ENCODE measurements around the gene CELF4.
"Not testable (repeated sequence)": the region's sequence is repeated elsewhere in the genome, so short reads cannot be mapped to it uniquely, and the experiment has no call there.

CELF4 gene

DNA sequence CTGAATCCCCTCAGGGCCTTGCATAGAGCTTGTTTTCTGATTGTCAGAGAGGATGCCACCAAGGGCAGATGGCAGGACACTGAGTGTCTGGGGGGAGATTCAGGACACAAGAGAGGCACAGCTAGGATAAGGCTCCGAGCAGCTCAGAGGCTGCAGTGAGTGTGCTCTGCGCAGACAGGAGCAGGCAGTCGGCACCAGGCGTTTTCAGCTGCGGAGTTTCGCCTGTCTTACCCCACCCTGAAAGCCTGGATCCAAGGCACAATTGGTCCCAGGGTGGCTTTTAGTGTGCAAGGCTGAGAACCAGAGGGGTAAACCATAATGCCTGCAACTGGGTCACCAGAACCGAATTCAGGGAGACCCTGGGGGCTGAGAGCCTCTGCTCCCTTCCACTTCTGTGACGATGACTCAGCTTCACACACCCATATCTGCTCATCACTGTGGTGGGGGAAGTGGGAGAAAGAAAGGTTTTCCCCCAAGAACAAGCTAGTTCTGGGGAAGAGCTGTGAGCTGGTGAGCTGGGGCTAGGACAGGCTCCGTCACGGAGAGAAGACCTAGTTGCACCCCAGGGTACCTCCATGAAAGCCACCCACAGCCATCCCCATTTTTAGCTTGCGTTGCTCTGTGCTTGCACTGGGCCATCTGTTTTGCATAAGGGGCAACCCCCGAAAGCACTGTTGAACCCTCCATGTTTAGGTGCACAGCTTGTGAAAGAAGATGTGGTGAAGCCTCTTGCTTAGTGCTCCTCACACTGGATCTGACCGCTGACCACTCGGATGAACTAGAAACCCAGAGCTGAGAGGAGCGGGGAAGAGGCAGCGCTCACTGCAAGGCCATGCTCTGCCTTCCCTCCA is 173.7 kb downstream of the CELF4 start:
- no peak for DNase-seq (ENCODE audit: low spot score)

DNA sequence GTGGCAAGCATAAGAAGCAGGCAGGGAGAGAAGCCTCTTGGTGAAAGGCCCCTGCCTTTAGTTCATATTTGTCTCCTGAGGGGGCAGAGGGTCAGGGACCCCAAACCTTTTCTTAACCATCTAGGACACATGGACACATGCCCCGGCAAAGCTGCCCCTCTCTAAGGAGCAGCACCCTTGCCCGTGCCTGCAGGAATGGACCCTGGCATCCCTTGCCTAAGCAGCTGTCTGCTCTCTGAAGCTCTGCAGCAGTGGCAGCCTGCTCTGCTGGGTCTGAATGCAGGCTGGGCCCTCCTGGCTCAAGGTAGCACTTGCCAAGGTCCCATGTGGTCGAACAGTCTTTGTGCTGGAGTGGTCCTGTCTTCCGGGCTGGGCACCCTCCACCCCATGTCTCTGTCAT is 174.4 kb downstream of the CELF4 start:
- DNase-seq (ENCODE audit: low spot score) = no peak

DNA sequence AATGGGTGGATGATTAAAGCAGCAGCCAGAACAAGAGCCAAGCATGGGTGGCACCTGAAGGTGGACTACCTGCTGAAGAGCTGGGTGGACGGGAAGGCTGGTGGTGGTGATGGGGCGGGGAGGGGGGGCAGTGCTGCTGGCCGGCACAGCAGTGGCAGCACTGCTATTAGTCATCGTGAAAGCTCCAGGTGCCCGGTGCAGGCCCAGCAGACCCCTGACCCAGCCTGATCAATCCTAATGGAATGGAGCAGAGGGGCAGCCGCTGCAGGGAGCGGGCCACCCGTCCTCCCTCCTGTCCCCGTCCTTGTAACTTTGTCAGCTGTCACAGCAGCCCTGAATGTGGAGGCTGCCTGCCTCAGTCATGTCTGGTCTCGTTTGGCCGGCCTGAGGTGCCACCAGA is 174.9 kb downstream of the CELF4 start:
- no peak for DNase-seq (ENCODE audit: low spot score)

DNA sequence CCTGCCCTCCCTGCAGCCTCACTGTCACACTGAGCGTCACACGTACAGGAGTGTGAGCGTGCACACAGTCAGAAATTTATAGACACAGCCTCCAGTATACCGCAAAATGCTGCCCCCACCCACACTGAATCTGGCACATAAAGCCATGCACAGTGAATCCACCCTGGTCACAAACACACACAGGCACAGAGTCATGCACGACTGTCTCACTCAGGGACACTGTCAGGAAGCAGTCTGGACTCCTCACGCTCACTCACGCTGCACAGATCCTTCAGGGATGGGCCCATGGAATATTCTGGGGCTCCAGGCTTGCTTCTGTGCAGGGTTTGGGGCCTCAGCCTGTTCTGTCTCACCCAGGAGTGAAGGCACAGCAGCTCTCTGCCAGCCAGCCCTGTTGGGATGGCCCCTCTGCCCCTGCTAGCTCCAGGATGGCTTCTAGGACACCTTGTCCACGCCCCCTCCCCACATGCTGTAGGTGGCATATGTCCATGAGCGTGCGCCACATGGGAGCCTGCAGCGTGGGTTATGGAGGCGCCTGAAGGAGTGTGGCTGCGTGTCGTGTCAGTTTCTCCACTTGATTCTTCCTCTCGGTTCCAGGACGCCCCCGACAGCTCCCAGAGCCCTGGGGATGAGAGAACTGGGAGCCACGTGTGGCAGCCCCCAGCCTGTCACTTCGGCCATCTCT is 175.8 kb downstream of the CELF4 start:
- DNase-seq (ENCODE audit: low spot score) = no peak

DNA sequence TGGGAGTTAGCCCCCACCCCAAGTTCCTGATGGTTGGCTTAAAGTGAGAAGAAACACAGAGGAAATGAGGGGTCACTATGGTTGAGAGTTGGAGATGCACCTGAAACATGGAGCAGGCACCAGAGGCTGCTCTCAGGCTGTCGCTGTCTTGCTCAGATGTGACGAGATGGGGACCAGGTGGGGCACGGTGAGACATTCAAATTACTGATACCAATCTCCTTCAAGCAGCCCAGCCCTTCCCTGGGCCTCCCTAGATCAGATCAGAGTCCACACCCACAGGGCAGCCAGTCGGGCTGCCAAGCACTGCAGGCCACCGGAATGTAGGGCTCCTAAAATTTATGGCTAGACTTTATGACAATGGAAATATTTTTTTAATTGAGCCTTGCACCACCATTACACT is 176.6 kb downstream of the CELF4 start:
- no peak for DNase-seq (ENCODE audit: low spot score)

DNA sequence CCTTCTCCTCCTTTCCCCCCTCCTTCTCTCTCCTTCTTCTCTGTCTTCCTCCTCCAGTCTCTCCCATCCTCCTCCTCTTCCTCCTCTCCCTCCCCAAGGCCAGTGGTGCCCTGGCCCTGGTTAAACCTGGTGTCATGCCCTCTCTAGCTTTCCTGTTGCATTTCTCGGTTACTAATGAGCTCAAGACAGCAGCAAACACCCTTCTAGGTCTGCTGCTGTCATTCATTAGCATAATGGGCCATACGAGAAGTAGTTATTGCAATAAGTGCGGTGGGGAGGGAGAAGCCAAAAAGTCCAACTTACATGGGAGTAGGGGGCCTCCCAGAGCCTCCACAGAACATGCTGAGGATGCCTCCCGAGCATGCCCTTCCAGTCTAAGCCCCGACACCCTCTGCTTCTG is 177.2 kb downstream of the CELF4 start:
- no peak for DNase-seq (ENCODE audit: low spot score)

DNA sequence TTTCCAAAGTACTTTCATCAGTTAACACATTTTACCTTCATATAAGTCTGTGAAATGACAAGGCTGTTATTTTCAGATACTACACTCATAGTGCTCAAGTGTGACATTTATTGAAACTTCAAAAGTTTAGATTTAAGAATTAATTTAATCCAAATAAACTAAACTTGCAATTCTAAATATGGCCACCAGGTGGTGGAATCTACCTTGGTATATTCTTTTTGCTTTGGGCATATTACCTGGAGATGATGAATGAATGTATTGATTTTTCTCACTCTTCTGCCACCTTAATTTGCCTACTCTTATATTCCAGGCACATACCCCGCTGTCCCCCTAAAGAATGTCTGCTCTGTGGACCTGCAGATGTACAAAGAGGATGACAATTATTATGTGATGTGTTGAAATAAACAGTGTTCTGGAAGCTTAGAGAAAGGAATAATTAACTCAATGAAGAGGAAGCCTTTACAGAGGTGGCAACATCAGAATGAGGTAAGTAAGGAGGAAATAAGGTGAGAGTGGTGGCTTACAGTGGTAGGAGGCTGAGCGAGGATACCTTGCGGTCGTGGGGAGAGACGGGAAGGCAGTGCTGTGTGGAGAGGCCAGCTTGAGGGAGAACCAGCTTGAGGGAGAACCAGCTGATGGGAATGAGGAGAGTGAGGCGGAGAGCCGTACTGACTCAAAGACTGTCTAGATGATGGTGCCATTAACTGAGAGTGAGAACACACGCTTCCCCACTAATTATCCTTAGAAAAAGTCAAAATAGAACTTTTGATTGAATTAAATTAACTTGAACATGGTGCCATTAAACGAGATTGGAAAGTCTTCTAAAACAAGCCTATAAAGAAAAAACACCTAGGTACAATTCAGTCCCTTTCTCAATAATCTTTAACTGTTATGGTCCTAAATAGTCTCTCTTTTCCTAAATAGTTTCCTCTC is 179.5 kb downstream of the CELF4 start:
- DNase-seq (ENCODE audit: low spot score) = peak; percentile 50

DNA sequence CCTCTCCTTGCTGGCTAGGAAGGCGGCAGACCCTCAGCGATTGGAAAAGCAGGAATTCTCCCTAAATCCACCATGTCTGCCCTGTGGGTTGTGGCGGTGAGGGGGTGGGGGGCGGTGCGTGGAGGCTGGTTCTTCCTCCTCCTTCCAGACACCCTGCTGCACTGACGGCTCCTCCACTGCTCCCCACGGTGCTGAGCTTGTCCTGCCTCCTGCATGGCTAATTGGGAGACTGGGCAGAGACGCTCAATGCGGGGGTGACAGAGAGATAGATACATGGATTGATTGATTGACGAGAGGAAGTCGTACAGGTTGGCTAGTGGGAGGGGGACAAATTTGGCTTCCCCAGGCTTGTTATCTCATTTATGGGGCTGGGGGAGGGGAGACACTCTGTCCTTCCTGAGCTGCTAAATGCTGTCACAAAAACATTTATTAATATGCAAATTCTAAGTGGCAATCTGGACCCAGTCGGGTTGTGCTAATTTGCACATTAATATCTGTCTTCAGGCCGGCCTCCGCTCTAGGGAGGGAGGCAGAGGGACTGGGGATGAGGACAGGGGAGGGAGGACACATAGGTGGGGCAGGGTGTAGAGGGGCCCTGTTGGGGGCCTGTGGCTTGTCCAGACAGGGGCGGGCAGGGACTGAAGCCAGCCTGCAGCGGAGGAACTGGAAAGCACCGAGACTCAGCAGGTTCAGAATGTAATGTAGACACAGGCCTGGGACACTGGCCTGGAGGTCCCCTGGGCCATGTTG is 181.6 kb downstream of the CELF4 start:
- no peak for DNase-seq (ENCODE audit: low spot score)

DNA sequence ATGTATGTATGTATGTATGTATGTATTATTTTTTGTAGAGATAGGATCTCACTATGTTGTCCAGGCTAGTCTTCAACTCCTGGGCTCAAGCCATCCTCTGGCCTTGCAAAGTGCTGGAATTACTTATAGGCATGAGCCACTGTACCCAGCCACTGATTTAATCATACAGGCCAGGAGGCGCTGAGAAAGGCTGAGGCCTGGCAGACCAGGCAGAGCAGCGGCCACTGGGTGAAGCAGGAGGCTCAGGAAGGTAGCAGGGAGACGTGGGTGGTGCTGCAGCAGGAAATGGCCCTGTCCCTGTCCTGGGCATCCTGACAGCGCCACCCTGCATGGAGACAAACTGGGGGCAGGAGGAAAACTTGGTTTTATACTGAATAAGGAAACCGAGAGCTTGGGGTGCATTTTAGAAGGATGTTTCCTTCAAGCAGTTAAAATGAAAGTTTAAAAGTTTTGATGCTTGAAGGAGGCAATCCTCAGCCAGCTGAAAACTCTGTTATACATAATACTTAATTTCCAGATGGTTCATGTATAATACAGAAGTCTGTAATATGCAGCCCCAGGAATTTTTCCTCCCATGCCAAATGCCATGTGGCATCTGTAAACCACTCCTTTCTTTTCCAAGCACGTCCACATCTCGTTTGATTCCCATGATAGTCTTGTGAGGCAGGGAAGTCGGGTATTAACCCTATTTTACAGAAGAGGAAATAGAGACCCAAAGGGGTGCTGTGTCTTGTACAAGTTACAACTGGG is 182.4 kb downstream of the CELF4 start:
- DNase-seq (ENCODE audit: low spot score) = no peak

DNA sequence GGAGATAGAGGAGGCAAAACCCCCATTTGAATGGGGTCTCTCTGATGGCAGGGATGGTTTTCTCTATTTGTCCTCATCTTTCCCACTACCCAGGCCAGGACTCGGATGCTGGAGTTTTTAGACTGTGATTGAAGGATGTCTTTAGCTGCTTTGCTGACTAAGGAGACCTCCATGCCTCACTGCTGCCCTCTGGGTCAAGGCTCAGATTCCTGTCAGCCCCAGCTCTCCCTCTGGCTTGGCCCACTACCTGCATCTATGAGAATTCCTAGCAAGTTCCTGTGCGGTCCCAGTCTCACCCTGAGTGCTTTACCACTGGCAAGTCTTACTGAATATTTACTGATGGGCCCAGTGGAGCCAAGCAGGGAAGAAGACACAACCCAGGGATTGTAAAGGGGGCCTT is 184.0 kb downstream of the CELF4 start:
- no peak for DNase-seq (ENCODE audit: low spot score)

DNA sequence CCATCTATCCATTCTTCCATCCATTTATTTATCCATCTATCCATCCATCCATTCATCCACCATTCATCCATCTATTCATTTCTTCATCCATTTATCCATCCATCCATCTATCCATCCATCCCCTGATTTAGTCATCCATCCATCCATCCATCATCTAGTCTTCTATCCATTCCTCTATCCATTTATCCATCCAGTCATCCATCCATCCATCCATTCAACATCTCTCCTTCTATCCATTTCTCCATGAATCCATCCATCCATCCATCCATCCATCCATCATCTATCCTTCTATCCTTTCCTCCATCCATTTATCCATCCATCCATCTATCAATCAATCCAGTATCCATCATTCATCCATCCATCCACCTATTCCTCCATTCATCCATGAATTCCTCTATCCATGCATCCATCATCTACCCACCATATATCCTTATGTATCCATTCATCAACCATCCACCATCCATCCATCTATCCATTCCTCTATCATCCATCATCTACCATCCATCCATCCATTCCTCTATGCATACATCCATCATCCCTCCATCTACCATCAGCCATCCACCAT is 185.0 kb downstream of the CELF4 start:
- DNase-seq (ENCODE audit: low spot score) = no peak

DNA sequence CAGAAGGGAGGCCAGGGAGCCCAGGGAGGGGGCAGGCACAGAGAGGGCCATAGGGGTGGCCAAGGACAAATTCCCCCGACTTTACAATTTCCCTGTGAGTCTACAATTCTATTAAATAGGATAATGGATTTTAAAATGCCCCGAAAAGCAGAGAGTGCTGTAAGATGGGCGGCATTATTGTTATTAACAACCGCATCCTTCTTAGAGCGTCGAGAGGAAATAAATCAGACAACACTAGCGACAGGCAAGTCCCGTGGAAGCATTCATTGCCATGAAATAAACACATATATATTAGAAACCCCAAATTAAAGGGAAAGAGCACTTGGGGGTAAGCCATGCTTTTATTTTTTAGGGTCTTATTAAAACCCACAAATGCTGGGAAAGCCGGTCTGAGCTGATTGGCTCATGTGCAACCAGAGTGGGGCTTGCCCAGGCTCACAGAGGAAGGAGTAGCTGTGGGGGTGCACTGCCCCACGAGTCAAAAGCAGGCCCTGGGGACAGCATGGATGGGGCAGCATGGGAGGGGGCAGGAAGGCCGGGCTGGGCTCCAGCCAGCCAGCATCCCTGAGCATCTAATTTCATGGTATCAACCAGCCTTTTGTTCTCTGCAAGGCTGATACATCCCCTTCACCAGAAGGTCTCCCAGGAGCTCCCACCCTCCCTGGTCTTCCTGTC is 187.1 kb downstream of the CELF4 start:
- no peak for DNase-seq (ENCODE audit: low spot score)

DNA sequence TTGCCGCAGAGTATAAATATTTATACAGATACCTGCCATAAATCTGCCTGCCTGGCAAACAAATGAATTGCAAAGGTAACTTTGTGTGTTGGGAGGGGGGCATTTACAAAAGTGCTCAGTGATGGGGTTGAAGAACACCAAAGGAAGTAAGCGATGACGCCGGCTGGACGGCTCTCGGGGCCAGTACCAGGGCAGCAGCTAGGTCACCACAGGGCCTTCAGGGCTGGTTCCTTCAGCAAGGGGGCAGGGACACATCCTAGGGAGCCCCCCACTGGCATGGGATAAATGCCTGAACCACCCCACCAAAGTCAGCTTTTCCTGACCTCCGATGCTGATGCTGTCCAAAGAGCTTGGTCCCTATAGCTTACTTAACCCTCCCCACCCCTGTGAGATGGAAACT is 190.4 kb downstream of the CELF4 start:
- no peak for DNase-seq (ENCODE audit: low spot score)

DNA sequence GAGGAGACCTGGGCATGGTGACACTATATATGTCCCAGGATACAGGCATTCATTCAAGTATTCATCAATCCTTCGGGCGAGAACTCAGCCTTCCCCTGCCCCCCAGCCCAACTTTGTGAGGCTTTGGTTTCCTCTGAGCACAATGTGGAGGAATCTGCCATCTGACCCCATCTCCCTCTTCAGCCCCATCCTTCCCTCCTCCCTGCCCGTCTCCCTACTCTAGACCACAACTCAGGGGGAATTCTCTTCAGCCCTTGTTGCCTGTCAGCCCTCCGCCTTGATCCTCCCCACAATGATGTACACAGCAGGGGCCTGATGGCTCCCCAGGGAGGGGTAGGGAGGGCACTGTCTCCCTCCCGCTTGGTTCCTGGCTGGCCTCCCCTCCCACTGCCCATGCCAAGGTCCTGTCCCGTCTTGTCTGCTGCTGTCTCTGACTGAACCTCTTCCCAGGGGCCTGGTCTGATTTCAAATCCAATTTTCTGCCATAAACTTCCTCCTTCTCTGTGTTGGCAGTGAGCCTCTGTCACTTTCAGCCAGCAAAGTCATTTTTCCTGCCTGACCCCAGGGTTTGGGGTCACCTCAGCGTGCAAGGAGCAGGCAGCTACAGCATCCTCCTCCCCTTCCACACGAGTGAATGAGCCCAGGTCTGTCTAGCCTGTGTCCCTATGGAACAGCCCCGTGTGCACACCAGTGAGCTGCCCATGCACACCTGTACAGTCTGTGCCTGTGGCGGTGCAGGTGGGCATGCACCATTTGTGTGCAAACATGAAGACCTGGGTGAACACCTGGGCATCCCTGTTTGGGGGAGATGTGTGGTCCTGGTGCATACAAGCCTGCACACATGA is 197.3 kb downstream of the CELF4 start:
- DNase-seq (ENCODE audit: low spot score) = no peak

DNA sequence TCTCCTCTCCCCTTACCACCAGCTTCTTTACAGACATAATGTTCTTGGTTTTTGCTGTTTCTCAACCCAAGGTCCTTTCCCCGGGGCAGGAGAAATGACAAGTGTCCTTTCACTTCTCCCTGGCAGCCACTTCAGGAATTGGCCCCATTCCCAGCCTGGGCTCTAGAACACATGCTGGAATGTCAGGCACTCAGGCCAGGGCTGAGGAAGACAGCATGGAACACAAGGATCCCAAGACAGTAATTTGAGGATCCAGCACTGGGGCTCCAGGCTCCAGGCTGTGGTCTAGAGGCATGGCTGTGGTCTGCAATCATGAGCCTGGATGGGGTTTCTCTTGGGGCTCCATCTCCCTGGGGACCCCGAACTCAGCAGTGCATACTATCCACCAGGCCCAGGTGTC is 201.4 kb downstream of the CELF4 start:
- DNase-seq (ENCODE audit: low spot score) = no peak

DNA sequence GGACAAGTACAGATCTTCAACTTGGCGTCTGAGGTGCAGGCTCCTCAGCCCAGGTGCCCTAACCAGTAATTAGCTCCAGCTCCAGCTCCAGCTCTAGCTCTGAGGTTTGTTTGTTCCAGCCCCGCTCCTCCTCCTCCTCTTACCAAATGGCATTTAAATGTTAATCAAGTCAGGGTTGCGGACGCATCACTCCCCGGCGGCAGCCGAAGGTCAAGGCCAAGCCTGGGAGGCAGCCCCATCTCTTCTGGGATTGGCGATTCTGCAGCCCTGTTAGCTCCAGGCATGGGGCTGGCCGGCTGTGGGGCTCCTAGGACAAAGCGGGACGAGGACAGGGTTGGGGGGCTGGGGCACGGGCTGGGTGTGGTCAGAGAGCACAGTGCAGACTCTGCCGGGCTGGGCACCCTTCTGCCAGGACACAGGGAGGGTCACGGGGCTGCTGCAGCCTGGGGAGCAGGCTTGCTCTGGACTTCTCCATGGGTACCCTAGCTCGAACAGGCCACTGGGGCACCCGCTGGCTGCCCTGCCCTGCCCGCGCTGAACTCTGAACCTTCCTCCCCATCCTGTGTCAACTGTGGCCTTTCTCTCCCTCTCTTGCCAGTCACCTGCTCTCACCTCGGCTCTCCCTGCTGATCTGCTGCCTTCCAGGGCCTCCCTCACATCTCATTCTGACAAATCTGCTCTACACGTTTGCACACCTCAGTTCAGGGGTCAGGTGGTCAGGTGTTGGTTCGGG is 203.3 kb downstream of the CELF4 start:
- no peak for DNase-seq (ENCODE audit: low spot score)

DNA sequence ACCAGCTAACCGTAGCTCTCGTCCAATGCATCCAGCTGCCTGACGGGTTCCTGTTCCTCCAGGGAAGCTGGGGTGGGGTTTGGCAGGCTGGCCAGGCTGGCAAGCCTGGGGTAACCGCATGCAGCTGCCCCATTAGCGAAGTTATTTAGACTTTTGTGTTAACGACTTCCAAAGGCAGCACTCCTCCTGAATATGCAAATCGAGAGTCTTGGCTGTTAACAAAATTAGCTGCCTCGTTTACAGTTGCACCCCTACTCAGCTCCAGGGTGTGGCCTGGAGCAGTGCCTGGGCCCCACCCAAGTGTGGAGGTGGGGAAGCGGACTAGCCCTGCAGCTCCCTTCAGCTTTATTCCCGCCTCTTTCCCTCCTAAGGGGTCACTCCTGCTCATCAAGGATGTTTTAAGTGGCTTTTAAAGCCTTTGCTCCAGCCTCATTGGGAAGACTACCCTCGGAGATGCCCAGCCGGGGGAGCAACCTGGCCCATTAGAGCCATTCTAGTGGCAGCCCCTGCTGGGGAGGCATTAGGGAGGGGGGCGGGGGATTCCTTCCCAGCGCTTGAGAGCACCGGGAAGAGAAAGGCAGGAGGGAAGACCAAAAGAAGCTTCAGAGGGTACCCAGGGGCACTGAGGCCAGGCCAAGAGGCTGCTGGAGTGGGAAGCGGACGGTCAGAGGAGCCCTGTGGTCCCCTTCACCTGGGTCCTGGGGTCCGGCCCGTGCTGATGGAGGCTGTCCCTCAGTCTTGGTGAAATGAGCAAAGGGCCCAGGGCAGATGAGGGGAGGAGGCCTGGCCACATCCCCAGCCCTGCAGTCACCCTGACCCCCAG is 204.1 kb downstream of the CELF4 start:
- DNase-seq (ENCODE audit: low spot score) = no peak

DNA sequence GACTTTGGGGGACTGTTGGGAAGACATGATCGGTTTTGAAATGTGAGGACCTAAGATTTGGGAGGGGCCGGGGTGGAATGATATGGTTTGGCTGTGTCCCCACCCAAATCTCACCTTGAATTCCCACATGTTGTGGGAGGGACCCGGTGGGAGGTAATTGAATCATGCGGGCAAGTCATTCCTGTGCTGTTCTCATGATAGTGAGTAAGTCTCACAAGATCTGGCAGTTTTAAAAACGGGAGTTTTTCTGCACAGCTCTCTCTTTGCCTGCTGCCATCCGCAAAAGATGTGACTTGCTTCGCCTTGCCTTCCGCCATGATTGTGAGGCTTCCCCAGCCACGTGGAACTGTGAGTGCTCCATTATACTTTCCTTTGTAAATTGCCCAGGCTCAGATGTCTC is 207.5 kb downstream of the CELF4 start:
- not testable (repeated sequence) for DNase-seq (ENCODE audit: low spot score)

Measured in GM03348 (cell line).